GM18519 (cell line): Measurements from ENCODE around the gene SLC17A7.
A peak's percentile ranks its signal among the peaks of the same experiment; 100 is the strongest.
"Not testable (repeated sequence)": the region's sequence is repeated elsewhere in the genome, so short reads cannot be mapped to it uniquely, and the experiment has no call there.

Experiments used
- ATAC-seq: cut with Tn5 transposase; IDR thresholded peaks from one replicate; pipeline ENCODE4 v1.9.1; 2021; ENCODE audit warnings: mild to moderate bottlenecking, moderate library complexity; ENCODE audit not compliant: unreplicated experiment, low FRiP score

Gene SLC17A7

GRCh38 chr19:49470615-49470978 is 29.3 kb upstream of the SLC17A7 start:
- ATAC-seq, result no peak

- peak; percentile 36 for ATAC-seq
These were observed 28.7 kb upstream of the SLC17A7 start for GRCh38 chr19:49469828-49470614.

- ATAC-seq, result no peak
These were observed 27.6 kb upstream of the SLC17A7 start for GRCh38 chr19:49468746-49469447.

DNA sequence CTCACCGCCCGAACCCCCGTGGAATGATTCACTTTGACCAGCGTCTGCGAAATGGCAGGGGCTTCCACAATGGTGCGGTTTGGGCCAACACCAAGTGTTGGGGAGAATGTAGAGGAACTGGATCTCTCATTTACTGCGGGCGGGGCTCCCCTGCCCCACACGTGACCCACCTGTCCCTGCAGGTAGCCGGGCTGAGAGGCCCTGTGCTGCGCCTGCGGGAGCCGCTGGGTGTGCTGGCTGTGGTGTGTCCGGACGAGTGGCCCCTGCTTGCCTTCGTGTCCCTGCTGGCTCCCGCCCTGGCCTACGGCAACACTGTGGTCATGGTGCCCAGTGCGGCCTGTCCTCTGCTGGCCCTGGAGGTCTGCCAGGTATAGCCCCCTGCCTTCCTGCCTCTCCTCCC is 26.9 kb upstream of the SLC17A7 start:
- no peak for ATAC-seq

DNA sequence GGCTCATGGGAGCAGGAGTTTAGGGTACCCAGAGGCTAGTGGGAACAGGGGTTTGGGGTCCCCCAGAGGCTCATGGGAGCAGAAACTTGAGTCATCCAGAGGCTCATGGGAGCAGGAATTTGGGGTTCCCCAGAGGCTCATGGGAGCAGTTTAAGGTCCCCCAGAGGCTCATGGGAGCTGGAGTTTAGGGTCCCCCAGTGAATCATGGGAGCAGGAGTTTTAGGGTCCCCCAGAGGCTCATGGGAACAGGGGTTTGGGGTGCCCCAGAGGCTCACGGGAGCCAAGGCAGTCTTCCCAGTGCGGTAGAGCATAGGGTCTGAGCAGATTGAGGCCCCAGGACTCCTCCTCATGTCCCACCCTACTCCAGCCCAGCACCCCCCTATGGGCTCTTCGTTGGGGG is 24.0 kb upstream of the SLC17A7 start:
- no peak for ATAC-seq

- ATAC-seq, result no peak
These were observed 22.8 kb upstream of the SLC17A7 start for GRCh38 chr19:49463960-49464740.

GRCh38 chr19:49462492-49462891 is 21.2 kb upstream of the SLC17A7 start:
- ATAC-seq, result no peak

GRCh38 chr19:49461656-49462055 is 20.3 kb upstream of the SLC17A7 start:
- ATAC-seq, result no peak

DNA sequence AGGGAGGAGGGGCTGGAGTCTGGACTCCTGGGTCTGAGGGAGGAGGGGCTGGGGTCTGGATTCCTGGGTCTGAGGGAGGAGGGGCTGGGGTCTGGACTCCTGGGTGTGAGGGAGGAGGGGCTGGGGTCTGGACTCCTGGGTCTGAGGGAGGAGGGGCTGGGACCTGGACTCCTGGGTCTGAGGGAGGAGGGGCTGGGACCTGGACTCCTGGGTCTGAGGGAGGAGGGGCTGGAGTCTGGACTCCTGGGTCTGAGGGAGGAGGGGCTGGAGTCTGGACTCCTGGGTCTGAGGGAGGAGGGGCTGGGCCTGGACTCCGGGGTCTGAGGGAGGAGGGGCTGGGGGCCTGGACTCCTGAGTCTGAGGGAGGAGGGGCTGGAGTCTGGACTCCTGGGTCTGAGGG is 19.8 kb upstream of the SLC17A7 start:
- not testable (repeated sequence) for ATAC-seq

DNA sequence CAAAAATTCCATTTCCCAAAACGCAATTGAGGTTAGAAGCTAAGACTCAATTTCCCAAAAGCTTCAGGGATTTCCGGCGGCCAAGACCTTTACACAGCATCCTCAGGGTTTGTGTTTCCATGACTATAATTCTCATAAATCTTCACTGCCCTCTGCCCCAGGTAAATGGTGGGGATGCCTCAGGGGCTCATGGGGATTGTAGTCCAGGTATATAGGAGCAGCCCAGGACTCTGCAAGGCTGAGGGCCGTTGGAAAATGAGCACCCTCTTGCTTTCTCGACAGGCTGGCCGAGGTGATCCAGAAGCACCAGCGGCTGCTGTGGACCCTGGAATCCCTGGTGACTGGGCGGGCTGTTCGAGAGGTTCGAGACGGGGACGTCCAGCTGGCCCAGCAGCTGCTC is 18.1 kb upstream of the SLC17A7 start:
- ATAC-seq, result no peak

- no peak for ATAC-seq
These were observed 17.2 kb upstream of the SLC17A7 start for GRCh38 chr19:49458567-49458903.

DNA sequence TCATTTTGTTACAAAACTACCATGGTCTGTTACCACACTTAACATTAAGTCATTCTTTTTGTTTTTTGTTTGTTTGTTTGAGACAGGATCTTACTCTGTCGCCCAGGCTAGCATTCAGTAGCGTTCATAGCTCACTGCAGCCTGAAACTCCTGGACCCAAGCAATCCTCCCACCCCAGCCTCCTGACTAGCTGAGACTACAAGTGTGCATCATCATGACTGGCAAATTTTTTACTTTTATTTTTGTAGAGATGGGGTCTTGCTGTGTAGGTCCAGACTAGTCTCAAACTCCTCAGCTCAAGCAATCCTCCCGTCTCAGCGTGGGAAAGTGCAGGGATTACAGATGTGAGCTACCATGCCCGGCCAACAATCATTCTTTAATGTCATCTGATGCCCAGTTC is 15.0 kb upstream of the SLC17A7 start:
- ATAC-seq, result no peak

DNA sequence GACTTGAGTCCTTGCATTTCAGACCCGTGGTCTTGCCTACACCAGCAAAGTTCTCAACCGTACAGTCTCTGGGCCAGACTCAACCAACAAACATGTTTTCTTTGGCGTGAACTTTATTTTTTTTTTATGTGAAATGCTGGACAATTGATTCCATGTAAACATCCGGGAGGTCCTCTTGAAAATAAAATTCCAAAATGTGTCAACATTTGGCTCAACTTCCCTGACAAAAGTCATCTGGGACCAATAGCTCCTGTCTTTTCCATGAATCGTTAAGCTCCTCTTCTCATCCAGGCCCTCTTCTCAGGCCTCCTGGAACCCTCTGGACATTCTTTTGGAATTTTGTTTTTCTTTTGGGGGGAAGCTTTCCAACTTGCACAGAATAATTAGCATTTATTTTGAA is 14.4 kb upstream of the SLC17A7 start:
- no peak for ATAC-seq

DNA sequence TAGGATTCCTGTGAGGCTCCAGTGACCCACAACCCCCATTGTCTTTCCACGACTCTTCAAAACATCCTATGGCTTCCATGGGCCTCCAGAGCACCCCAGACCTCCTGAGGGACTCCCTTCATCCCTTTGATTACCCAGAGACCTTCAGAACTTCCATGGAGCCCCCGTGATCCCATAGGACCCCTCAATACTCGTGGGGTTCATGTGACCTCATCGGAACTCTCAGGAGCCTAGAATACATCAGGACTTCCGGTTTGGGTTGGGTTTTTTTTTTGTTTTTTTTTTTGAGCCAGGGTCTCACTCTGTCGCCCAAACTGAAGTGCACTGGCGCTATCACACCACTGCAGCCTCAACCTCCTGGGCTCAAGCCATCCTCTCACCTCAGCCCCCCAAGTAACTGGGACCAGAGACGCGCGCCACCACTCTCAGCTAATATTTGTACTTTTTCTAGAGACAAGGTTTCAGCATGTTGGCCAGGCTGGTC is 12.5 kb upstream of the SLC17A7 start:
- no peak for ATAC-seq

DNA sequence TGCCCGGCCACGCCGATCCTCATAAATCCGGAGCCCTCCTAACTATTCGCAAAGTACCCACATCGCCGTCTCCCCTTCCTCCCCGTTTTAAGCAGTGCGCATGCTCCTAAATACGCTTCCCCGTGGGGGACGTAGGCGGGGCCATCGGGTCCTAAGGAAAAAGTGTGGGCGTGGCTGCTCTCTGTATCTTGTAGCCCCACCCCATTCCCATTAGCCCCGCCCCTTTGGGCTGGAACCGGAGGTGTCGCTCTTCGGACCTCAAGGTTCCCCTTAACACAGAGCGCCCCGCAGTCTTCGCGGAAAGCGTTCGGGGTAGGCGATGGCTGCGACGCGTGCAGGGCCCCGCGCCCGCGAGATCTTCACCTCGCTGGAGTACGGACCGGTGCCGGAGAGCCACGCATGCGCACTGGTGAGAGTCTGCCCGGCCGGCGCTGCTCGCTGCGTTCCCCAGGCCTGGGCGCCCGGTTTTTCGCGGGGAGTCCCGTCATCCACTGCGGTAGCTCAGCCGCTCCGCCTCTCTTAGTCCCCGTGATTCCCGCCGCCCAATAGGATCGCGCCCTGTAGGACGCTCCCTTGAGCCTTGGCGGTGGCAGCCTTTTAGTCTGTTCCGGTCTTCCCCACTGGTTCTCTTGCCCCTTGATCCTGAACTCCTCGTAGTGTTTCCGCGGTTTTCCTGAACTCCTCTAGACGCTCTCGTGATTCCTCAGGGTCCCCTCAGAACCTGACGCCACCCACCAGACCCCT is 11.9 kb upstream of the SLC17A7 start, which contains the start of gene ALDH16A1:
Gene ALDH16A1 (plus strand): TSS at position 213 of the 744 bp plus-strand sequence. CDS start 107 bp downstream, at position 320.
- ATAC-seq, result peak; percentile 71

GRCh38 chr19:49451430-49452181 is 10.3 kb upstream of the SLC17A7 start, which contains the start of gene PIH1D1:
PIH1D1 (minus strand) TSS chr19:49451814; CDS start chr19:49451574, 240 bp downstream.
- peak; percentile 34 for ATAC-seq

- ATAC-seq, result no peak
These were observed 9.1 kb upstream of the SLC17A7 start for GRCh38 chr19:49450405-49450804.

DNA sequence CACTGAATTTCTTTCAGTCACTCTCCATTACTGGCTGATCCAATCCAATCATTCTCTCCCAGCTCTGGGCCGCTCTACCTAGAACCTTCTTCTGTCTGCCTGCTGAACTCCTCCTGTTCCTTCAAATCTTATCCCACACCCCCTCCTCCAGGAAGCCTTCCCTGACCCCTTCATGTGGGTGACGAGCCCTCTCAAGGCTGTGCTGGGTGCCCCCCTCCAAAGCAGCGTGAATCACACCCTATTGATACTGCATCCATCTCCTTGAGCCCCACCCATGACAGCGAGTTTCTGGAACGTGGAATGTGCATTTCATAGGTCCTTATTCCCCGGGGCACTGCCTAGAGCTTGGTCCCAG is 7.1 kb upstream of the SLC17A7 start:
- no peak for ATAC-seq

- no peak for ATAC-seq
These were observed 6.4 kb upstream of the SLC17A7 start for GRCh38 chr19:49447485-49448431.
